OCI-LY3 (cell line): ENCODE data around the gene CLDN24.

ENCODE experiments used
- H2AFZ ChIP-seq: fragments of 200-600, 300-600 bp; shearing (Covaris generic); 2 replicates; pipeline ENCODE4 v1.6.0; 2014; ENCODE audit warnings: antibody characterized with exemption, low read depth, low read length
- H3K27ac ChIP-seq: fragments of 200-600, 300-600 bp; sonication (generic); 2 replicates; pipeline ENCODE4 v1.5.1; 2014; ENCODE audit warnings: mild to moderate bottlenecking, low read length, moderate library complexity, mixed read lengths
- H3K27me3 ChIP-seq: fragments of 200-600, 300-600 bp; sonication (generic); 2 replicates; pipeline ENCODE4 v1.6.1; 2014; ENCODE audit warnings: low read depth, low read length, mixed read lengths
- H3K36me3 ChIP-seq: fragments of 200-600, 300-600 bp; sonication (generic); replicated peaks from 2 replicates; pipeline ENCODE3; 2014; ENCODE audit warnings: low read depth, low read length, mixed read lengths
- H3K4me1 ChIP-seq: fragments of 300-600, 200-600 bp; sonication (generic); 2 replicates; pipeline ENCODE4 v1.6.1; 2014; ENCODE audit warnings: low read length, mixed read lengths
- H3K4me2 ChIP-seq: fragments of 200-600, 300-600 bp; sonication (generic); 2 replicates; pipeline ENCODE4 v1.6.1; 2014; ENCODE audit warnings: low read length, mixed read lengths
- H3K4me3 ChIP-seq: fragments of 300-600, 200-600 bp; sonication (generic); 2 replicates; pipeline ENCODE4 v1.5.1; 2014; ENCODE audit warnings: antibody characterized with exemption, mild to moderate bottlenecking, low read length, moderate library complexity
- H3K79me2 ChIP-seq: fragments of 300-600, 200-600 bp; shearing (Covaris generic); 2 replicates; pipeline ENCODE4 v1.6.1; 2014; ENCODE audit warnings: mild to moderate bottlenecking, low read length, mixed read lengths
- H3K9ac ChIP-seq: fragments of 300-600, 200-600 bp; shearing (Covaris generic); 2 replicates; pipeline ENCODE4 v1.6.0; 2014; ENCODE audit warnings: mild to moderate bottlenecking, low read length, moderate library complexity
- H3K9me3 ChIP-seq: fragments of 200-600, 300-600 bp; shearing (Covaris generic); 2 replicates; pipeline ENCODE4 v1.6.1; 2014; ENCODE audit warnings: low read length, mixed read lengths; ENCODE audit not compliant: insufficient read depth
- H4K20me1 ChIP-seq: fragments of 200-600, 300-600 bp; sonication (generic); 2 replicates; pipeline ENCODE4 v1.6.1; 2016; ENCODE audit warnings: low read length, mixed read lengths; ENCODE audit not compliant: insufficient read depth
- CTCF ChIP-seq: fragments of 200-600, 300-600 bp; sonication (generic); IDR thresholded peaks from 2 replicates; pipeline ENCODE4 v1.5.1; 2014; ENCODE audit warnings: antibody characterized with exemption, low read length, low read depth
- EZH2phosphoT487 ChIP-seq: fragments of 200-600 bp; shearing (Covaris generic); IDR thresholded peaks from 2 replicates; pipeline ENCODE4 v1.6.1; 2018; ENCODE audit warnings: antibody characterized with exemption, mixed run types, low read depth

The CLDN24 gene

DNA sequence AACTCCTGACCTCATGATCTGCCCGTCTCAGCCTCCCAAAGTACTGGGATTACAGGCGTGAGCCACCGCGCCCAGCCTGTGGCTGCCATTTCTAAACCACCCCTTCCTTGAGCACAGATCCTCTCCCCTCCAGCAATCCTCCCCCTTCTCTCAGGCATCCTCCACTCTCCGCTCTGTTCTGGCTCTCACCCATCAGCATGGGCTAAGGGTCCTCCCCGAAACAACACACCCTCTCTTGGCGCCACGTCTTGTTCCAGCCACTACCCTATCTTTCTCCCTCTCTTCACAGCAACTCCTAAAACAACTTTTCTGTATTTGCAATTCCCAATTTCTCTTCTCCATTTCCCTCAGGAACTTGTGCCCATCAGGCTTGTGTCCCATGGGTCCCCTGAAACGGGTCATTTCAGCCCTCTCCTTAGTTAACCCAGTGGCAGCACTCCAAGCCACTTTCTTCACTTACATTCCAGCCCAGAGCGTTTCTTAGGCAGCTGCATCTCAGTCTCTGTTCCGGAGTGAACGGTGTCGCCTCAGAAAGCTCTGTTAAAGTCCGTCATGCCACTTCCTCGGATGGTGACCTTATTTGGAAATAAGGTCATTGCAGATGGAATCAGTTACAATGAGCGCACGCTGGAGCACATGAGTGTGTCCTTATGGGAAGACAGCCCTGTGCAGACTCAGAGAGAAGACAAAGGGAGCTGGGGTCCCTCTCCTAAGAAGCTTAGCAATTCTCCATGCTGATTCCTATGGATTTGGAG, 28.3 kb upstream of the CLDN24 start:
- no peak overlapping the region for H3K4me2 ChIP-seq
- H3K27ac ChIP-seq = no peak overlapping the region

GRCh38 chr4:183349673-183350072, 27.4 kb upstream of the CLDN24 start:
- Histone ChIP-seq H3K9me3 (no peaks in the 10 kb centered on the region), H4K20me1 (no peaks in the 10 kb centered on the region), H3K4me1 (peaks cover 40% of the 10 kb centered on the region), H3K36me3 (no peaks in the 10 kb centered on the region), H3K4me3 (no peak overlapping the region), H3K4me2 (no peak overlapping the region), H3K27ac (no peak overlapping the region), H2AFZ (no peak overlapping the region), H3K9ac (no peak overlapping the region), H3K27me3 (no peaks in the 10 kb centered on the region), H3K79me2 (no peaks in the 10 kb centered on the region)
- no peak for TF ChIP-seq EZH2phosphoT487
- no peak for TF ChIP-seq CTCF

More for the DNA sequence above, 28.3 kb upstream of the CLDN24 start:
- no peak for TF ChIP-seq EZH2phosphoT487
- no peak for TF ChIP-seq CTCF
- no peak overlapping the region for H2AFZ ChIP-seq
- no peaks in the 10 kb centered on the region for H4K20me1 ChIP-seq
- H3K4me1 ChIP-seq = peaks cover 40% of the 10 kb centered on the region
- no peak overlapping the region for H3K9ac ChIP-seq
- no peak overlapping the region for H3K4me3 ChIP-seq
- no peaks in the 10 kb centered on the region for H3K36me3 ChIP-seq
- no peaks in the 10 kb centered on the region for H3K9me3 ChIP-seq
- no peaks in the 10 kb centered on the region for H3K79me2 ChIP-seq
- H3K27me3 ChIP-seq = no peaks in the 10 kb centered on the region

GRCh38 chr4:183348706-183349659, 26.8 kb upstream of the CLDN24 start:
- Histone ChIP-seq H3K9me3 (no peaks in the 10 kb centered on the region), H3K4me1 (peaks cover 39% of the 10 kb centered on the region), H4K20me1 (no peaks in the 10 kb centered on the region), H3K4me3 (no peak overlapping the region), H3K27me3 (no peaks in the 10 kb centered on the region), H3K36me3 (no peaks in the 10 kb centered on the region), H2AFZ (no peak overlapping the region), H3K27ac (no peak overlapping the region), H3K9ac (no peak overlapping the region), H3K4me2 (no peak overlapping the region), H3K79me2 (no peaks in the 10 kb centered on the region)
- no peak for TF ChIP-seq CTCF
- no peak for TF ChIP-seq EZH2phosphoT487

GRCh38 chr4:183348136-183348535, 25.9 kb upstream of the CLDN24 start:
- Histone ChIP-seq H3K27ac (no peak overlapping the region), H3K27me3 (no peaks in the 10 kb centered on the region), H3K4me1 (peaks cover 31% of the 10 kb centered on the region), H3K79me2 (no peaks in the 10 kb centered on the region), H2AFZ (no peak overlapping the region), H3K9me3 (no peaks in the 10 kb centered on the region), H4K20me1 (no peaks in the 10 kb centered on the region), H3K4me2 (no peak overlapping the region), H3K36me3 (no peaks in the 10 kb centered on the region), H3K9ac (no peak overlapping the region), H3K4me3 (no peak overlapping the region)
- TF ChIP-seq CTCF (no peak), EZH2phosphoT487 (no peak)
